Measurements from ENCODE around the gene WNT9A.

GRCh38 chr1:227916655-227917054 is 31.1 kb downstream of the WNT9A start:
- no peak for TF ChIP-seq ZNF274 (IDR thresholded peaks at IDR 0.05; ENCODE audit: low read depth, low read length)
- TF ChIP-seq YY1 (IDR thresholded peaks at IDR 0.05; ENCODE audit: insufficient read depth, insufficient read length): no peak

Data from NT2/D1 (cell line).